Colonic mucosa (tissue), 4 donors: Measurements from ENCODE around the gene DNAH12. TPM values are rescaled to one million over a fixed set of nuclear protein-coding genes. Genes with fewer than 3 reads are reported as not detected.
A peak's percentile ranks its signal among the peaks of the same experiment; 100 is the strongest.
"Not testable (repeated sequence)": the region's sequence is repeated elsewhere in the genome, so short reads cannot be mapped to it uniquely, and the experiment has no call there.

Experiments
- DNase-seq: peaks from one replicate; pipeline ENCODE4 v3.0.0-alpha.2; 2020
- H3K27ac ChIP-seq: fragments of 200-600 bp; one replicate; pipeline ENCODE4 v1.8.0; 2021
- H3K27me3 ChIP-seq: fragments of 200-600 bp; one replicate; pipeline ENCODE4 v1.8.0; 2021
- H3K36me3 ChIP-seq: fragments of 200-600 bp; one replicate; pipeline ENCODE4 v1.8.0; 2021
- H3K4me1 ChIP-seq: fragments of 200-600 bp; one replicate; pipeline ENCODE4 v1.8.0; 2021; ENCODE audit warnings: mild to moderate bottlenecking
- H3K4me3 ChIP-seq: fragments of 200-600 bp; one replicate; pipeline ENCODE4 v1.8.0; 2021
- H3K9ac ChIP-seq, 2 donors: one replicate each; pipeline ENCODE4 v1.7.0; 2013; ENCODE audit warnings: control low read depth in 2 of 2, low read depth in 2 of 2, low read length in 2 of 2
- H3K9me3 ChIP-seq: fragments of 200-600 bp; one replicate; pipeline ENCODE4 v1.8.0; 2021
- CTCF ChIP-seq: fragments of 200-600 bp; IDR thresholded peaks from one replicate; pipeline ENCODE4 v1.8.0; 2022; ENCODE audit warnings: antibody characterized with exemption, mild to moderate bottlenecking
- intact Hi-C: fragments of 100-400 bp; cut with DNase I; formaldehyde crosslinking; loops from one replicate; pipeline ENCODE4 v1.14.1; 2022
- total RNA-seq, 2 donors: library from RNA; stranded (reverse); fragmentation: NEBNext Ultra II Directional in 1 of 2; extraction: Animal tissue kit (Norgen Biotek cat#: 25700) in 1 of 2; gene quantifications; one replicate each; pipeline ENCODE4 v1.2.1, GENCODE V29; 2021
- donor health status: healthy.
- donor health status: DM: no; HTN: no; CAD: no.
- donor health status: DM: no; HTN: no; CAD: no.

Gene DNAH12
- total RNA-seq, 2 donors from 2014 or later: 0.02 to 0.05 TPM

GRCh38 chr3:57446318-57446841 lies 97.8 kb downstream of the DNAH12 start:
- Histone ChIP-seq H3K4me3 (no peak overlapping the region), H3K9ac (no peak overlapping the region), H3K27ac (no peak overlapping the region), H3K9me3 (no peaks in the 10 kb centered on the region), H3K36me3 (no peaks in the 10 kb centered on the region), H3K4me1 (no peaks in the 10 kb centered on the region), H3K27me3 (no peaks in the 10 kb centered on the region)
- intact Hi-C loops: no loop called here
- DNase-seq: no peak
- no peak for TF ChIP-seq CTCF

GRCh38 chr3:57444469-57444868 lies 99.7 kb downstream of the DNAH12 start:
- H3K9ac ChIP-seq: no peak overlapping the region
- no peak for DNase-seq
- H3K4me1 ChIP-seq: no peaks in the 10 kb centered on the region
- intact Hi-C loops: no loop called here
- no peaks in the 10 kb centered on the region for H3K27me3 ChIP-seq
- no peak overlapping the region for H3K4me3 ChIP-seq
- H3K9me3 ChIP-seq: no peaks in the 10 kb centered on the region
- H3K36me3 ChIP-seq: no peaks in the 10 kb centered on the region
- H3K27ac ChIP-seq: no peak overlapping the region
- TF ChIP-seq CTCF: no peak

GRCh38 chr3:57440144-57440543 lies 104.0 kb downstream of the DNAH12 start:
- H3K4me3 ChIP-seq, DNase-seq, H3K9me3 ChIP-seq, H3K36me3 ChIP-seq, H3K4me1 ChIP-seq, H3K27me3 ChIP-seq, intact Hi-C loops, H3K9ac ChIP-seq, H3K27ac ChIP-seq: not testable (repeated sequence)

GRCh38 chr3:57438460-57438859 lies 105.7 kb downstream of the DNAH12 start:
- H3K9ac ChIP-seq, H3K27ac ChIP-seq, H3K27me3 ChIP-seq, H3K36me3 ChIP-seq, H3K4me1 ChIP-seq, H3K4me3 ChIP-seq, intact Hi-C loops, DNase-seq, H3K9me3 ChIP-seq: not testable (repeated sequence)

GRCh38 chr3:57436195-57436761 lies 107.9 kb downstream of the DNAH12 start:
- Histone ChIP-seq H3K9ac (no peak overlapping the region), H3K36me3 (no peaks in the 10 kb centered on the region), H3K9me3 (no peaks in the 10 kb centered on the region), H3K27ac (no peak overlapping the region), H3K4me1 (no peaks in the 10 kb centered on the region), H3K27me3 (no peaks in the 10 kb centered on the region), H3K4me3 (no peak overlapping the region)
- intact Hi-C loops: no loop called here
- DNase-seq: no peak
- no peak for TF ChIP-seq CTCF

- no peak for DNase-seq
Observed at GRCh38 chr3:57434041-57434440, 110.1 kb downstream of the DNAH12 start.

More at GRCh38 chr3:57434041-57434440, 110.1 kb downstream of the DNAH12 start:
- H3K9me3 ChIP-seq: no peaks in the 10 kb centered on the region
- H3K27ac ChIP-seq: no peak overlapping the region
- H3K27me3 ChIP-seq: no peaks in the 10 kb centered on the region
- H3K36me3 ChIP-seq: no peaks in the 10 kb centered on the region
- no peak overlapping the region for H3K4me3 ChIP-seq
- no peak overlapping the region for H3K9ac ChIP-seq
- intact Hi-C loops: loop anchor here (5.0 kb wide), 1 partner anchor 37 kb away; no protein-coding TSS in a partner anchor
- no peaks in the 10 kb centered on the region for H3K4me1 ChIP-seq
- TF ChIP-seq CTCF: peak; percentile 28
